Breast epithelium (tissue), 4 donors: ENCODE data around the gene AKIRIN2. TPM values are rescaled to one million over a fixed set of nuclear protein-coding genes. Genes with fewer than 3 reads are reported as not detected.

Source experiments
- DNase-seq, 2 donors: peaks; one replicate each; pipeline ENCODE4 v3.0.0-alpha.2; 2019; ENCODE audit warnings: low spot score in 2 of 2
- H3K27ac ChIP-seq, 2 donors: fragments of 200-600 bp; sonication (generic) in 1 of 2; one replicate each; pipeline ENCODE4 v1.5.1; 2016 to 2019; ENCODE audit warnings: mild to moderate bottlenecking in 1 of 2
- H3K27me3 ChIP-seq, 2 donors: fragments of 200-600 bp; sonication (generic) in 1 of 2; one replicate each; pipeline versions ENCODE4 v1.5.1 to v1.6.0; 2017 to 2019; ENCODE audit warnings: control low read depth in 1 of 2, mild to moderate bottlenecking in 1 of 2
- H3K36me3 ChIP-seq: fragments of 200-600 bp; one replicate; pipeline ENCODE4 v1.5.1; 2019
- H3K4me1 ChIP-seq, 2 donors: fragments of 200-600 bp; sonication (generic); one replicate each; pipeline ENCODE4 v1.5.1; 2016 to 2019; ENCODE audit warnings: control low read depth in 1 of 2
- H3K4me3 ChIP-seq, 3 donors: fragments of 200-600 bp; sonication (generic); 1 replicate in 2 of 3; 2 replicates in 1 of 3; pipeline ENCODE4 v1.5.1; 2016 to 2019; ENCODE audit warnings: mild to moderate bottlenecking in 3 of 3, moderate library complexity in 2 of 3
- H3K9me3 ChIP-seq, 2 donors: fragments of 200-600 bp; sonication (generic) in 1 of 2; one replicate each; pipeline ENCODE4 v1.5.1; 2016 to 2019; ENCODE audit warnings: control low read depth in 1 of 2
- CTCF ChIP-seq, 3 donors: fragments of 450-650 bp; IDR thresholded peaks; one replicate each; pipeline ENCODE4 v1.5.1; 2016 to 2017; ENCODE audit warnings: antibody characterized with exemption in 3 of 3, mild to moderate bottlenecking in 3 of 3, moderate library complexity in 3 of 3
- POLR2A ChIP-seq: fragments of 450-650 bp; IDR thresholded peaks from one replicate; pipeline ENCODE4 v1.6.1; 2016; ENCODE audit warnings: antibody characterized with exemption, mild to moderate bottlenecking, moderate library complexity
- POLR2AphosphoS5 ChIP-seq, 3 donors: sonication (generic); formaldehyde crosslinking; IDR thresholded peaks; one replicate each; pipeline ENCODE4 v1.6.1; 2017; ENCODE audit warnings: antibody characterized with exemption in 3 of 3
- intact Hi-C: fragments of 100-400 bp; cut with DNase I; formaldehyde crosslinking; loops from one replicate; pipeline ENCODE4 v1.15.1; 2023; ENCODE audit warnings: low total_unique reads
- total RNA-seq, 3 donors: library from RNA; depleted of rRNA; stranded (reverse); fragments of >200 nt; gene quantifications; one replicate each; pipeline ENCODE4 v1.1.0, GENCODE V29; 2016

Gene AKIRIN2
- total RNA-seq, 3 donors from 2014 or later, result 18.4 to 30.6 (median 22.8) TPM

- no peak for TF ChIP-seq CTCF (IDR thresholded peaks at IDR 0.05)
- TF ChIP-seq POLR2A, result no peak
- TF ChIP-seq POLR2AphosphoS5 (IDR thresholded peaks at IDR 0.05), result no peak
- intact Hi-C loops, result no loop called here
- Histone ChIP-seq H3K4me1 (no peaks in the 10 kb centered on the region), H3K27me3 (no peaks in the 10 kb centered on the region), H3K36me3 (no peaks in the 10 kb centered on the region), H3K27ac (no peak overlapping the region), H3K9me3 (no peaks in the 10 kb centered on the region), H3K4me3 (no peak overlapping the region)
- DNase-seq, result no peak
Observed at GRCh38 chr6:87653074-87653962, 48.7 kb downstream of the AKIRIN2 start.

GRCh38 chr6:87645080-87645479 lies 57.0 kb downstream of the AKIRIN2 start:
- Histone ChIP-seq H3K4me1 (no peaks in the 10 kb centered on the region), H3K27ac (no peak overlapping the region), H3K36me3 (no peaks in the 10 kb centered on the region), H3K9me3 (no peaks in the 10 kb centered on the region), H3K4me3 (no peak overlapping the region), H3K27me3 (no peaks in the 10 kb centered on the region)
- no peak for DNase-seq
- intact Hi-C loops, result no loop called here
- no peak for TF ChIP-seq POLR2AphosphoS5 (IDR thresholded peaks at IDR 0.05)

GRCh38 chr6:87641065-87641692 lies 60.9 kb downstream of the AKIRIN2 start:
- Histone ChIP-seq H3K9me3 (no peaks in the 10 kb centered on the region), H3K27ac (no peak overlapping the region), H3K4me1 (no peaks in the 10 kb centered on the region), H3K27me3 (no peaks in the 10 kb centered on the region), H3K4me3 (no peak overlapping the region), H3K36me3 (no peaks in the 10 kb centered on the region)
- intact Hi-C loops, result no loop called here
- no peak for TF ChIP-seq CTCF (IDR thresholded peaks at IDR 0.05)
- TF ChIP-seq POLR2AphosphoS5 (IDR thresholded peaks at IDR 0.05), result no peak
- no peak for TF ChIP-seq POLR2A
- DNase-seq, result no peak

GRCh38 chr6:87639373-87639772 lies 62.7 kb downstream of the AKIRIN2 start:
- Histone ChIP-seq H3K4me1 (no peaks in the 10 kb centered on the region), H3K4me3 (no peak overlapping the region), H3K36me3 (no peaks in the 10 kb centered on the region), H3K27ac (no peak overlapping the region), H3K9me3 (no peaks in the 10 kb centered on the region), H3K27me3 (no peaks in the 10 kb centered on the region)
- intact Hi-C loops, result no loop called here
- no peak for DNase-seq
- no peak for TF ChIP-seq CTCF (IDR thresholded peaks at IDR 0.05)
- no peak for TF ChIP-seq POLR2A
- no peak for TF ChIP-seq POLR2AphosphoS5 (IDR thresholded peaks at IDR 0.05)

GRCh38 chr6:87637106-87637505 lies 64.9 kb downstream of the AKIRIN2 start:
- no peaks in the 10 kb centered on the region for H3K36me3 ChIP-seq
- no peaks in the 10 kb centered on the region for H3K27me3 ChIP-seq
- H3K9me3 ChIP-seq, result no peaks in the 10 kb centered on the region
- intact Hi-C loops, result no loop called here
- DNase-seq, result no peak
- no peak overlapping the region for H3K4me3 ChIP-seq
- no peak overlapping the region for H3K27ac ChIP-seq
- no peak for TF ChIP-seq POLR2A
- no peak for TF ChIP-seq CTCF (IDR thresholded peaks at IDR 0.05)
- no peaks in the 10 kb centered on the region for H3K4me1 ChIP-seq
